ENCODE measurements around the gene VSTM1. TPM values are rescaled to one million over a fixed set of nuclear protein-coding genes. Genes with fewer than 3 reads are reported as not detected.

The VSTM1 gene
- total and polyA plus RNA-seq, 2 donors (not counting 3 experiments of a cell fraction or from before 2014, with no cell fraction given): not detected

GRCh38 chr19:54013866-54014265 is 49.8 kb downstream of the VSTM1 start:
- H3K9me3 ChIP-seq (replicated peaks; ENCODE audit: control insufficient read depth, insufficient read depth, low read length): no peaks in the 10 kb centered on the region
- no peak for FAIRE-seq
- no TSS peak for BruUV-seq (replicated peaks)
- dilution Hi-C loops (cut with MboI; ENCODE audit: extremely low pct_ligation_motif_present, low sequenced_read_pairs) (no loop called here), intact Hi-C loops (cut with micrococcal nuclease) (no loop called here)
- no peaks in the 10 kb centered on the region for H3K9me1 ChIP-seq (replicated peaks; ENCODE audit: control insufficient read depth, extremely low read depth, insufficient read depth, low read length)
- no peaks in the 10 kb centered on the region for H3K79me2 ChIP-seq (ENCODE audit: control insufficient read depth, insufficient read depth, low read length)
- no peak for DNase-seq (ENCODE audit: low read depth, low spot score)
- H3K4me1 ChIP-seq (ENCODE audit: control insufficient read depth, extremely low read depth, insufficient read depth, low read length): peaks cover 5% of the 10 kb centered on the region
- no peak overlapping the region for H3K4me2 ChIP-seq (ENCODE audit: insufficient read depth, low read length)
- H3K27ac ChIP-seq (ENCODE audit: insufficient read depth, low read depth, low read length): no peak overlapping the region
- H3K4me3 ChIP-seq (replicated peaks in 1 of 3; ENCODE audit: insufficient read depth in 1 of 3, low read depth in 1 of 3, low read length in 3 of 3): no peak overlapping the region
- no peaks in the 10 kb centered on the region for H4K20me1 ChIP-seq (replicated peaks; ENCODE audit: control insufficient read depth, extremely low read depth, insufficient read depth, low read length)
- no peak overlapping the region for H3K9ac ChIP-seq (replicated peaks; ENCODE audit: extremely low read depth, insufficient read depth, low read length)
- no peak overlapping the region for H2AFZ ChIP-seq (ENCODE audit: low read depth, low read length)
- no peaks in the 10 kb centered on the region for H3K36me3 ChIP-seq (ENCODE audit: control insufficient read depth in 2 of 2, extremely low read depth in 1 of 2, insufficient read depth in 2 of 2, low read length in 2 of 2)
- ChIA-PET POLR2A (no interaction called here), CTCF (interaction anchor here (0.9 kb wide), 1 partner anchor 205 kb away, joined by 3 read pairs; no protein-coding TSS in a partner anchor)
- TF ChIP-seq POLR2A (IDR thresholded peaks at IDR 0.05; ENCODE audit: low read depth, low read length) (no peak), MAX (IDR thresholded peaks at IDR 0.05; ENCODE audit: insufficient read depth, insufficient read length) (no peak), JUN (IDR thresholded peaks at IDR 0.05; ENCODE audit: borderline replicate concordance, insufficient read depth, insufficient read length, low read depth) (no peak), CTCF (IDR thresholded peaks at IDR 0.05; ENCODE audit: extremely low read depth in 1 of 2, insufficient read depth in 1 of 2, low read depth in 1 of 2, low read length in 2 of 2) (no peak), EZH2 (IDR thresholded peaks at IDR 0.05; ENCODE audit: borderline replicate concordance, low read depth, low read length, severe bottlenecking) (no peak), FOS (IDR thresholded peaks at IDR 0.05; ENCODE audit: borderline replicate concordance, insufficient read depth, low read length) (no peak), MYC (IDR thresholded peaks at IDR 0.05; ENCODE audit: low read depth, low read length) (no peak), GATA2 (IDR thresholded peaks at IDR 0.05; ENCODE audit: insufficient read depth, insufficient read length, low read depth, low read length) (no peak), POLR2AphosphoS5 (IDR thresholded peaks at IDR 0.05; ENCODE audit: insufficient read depth, low read depth, low read length) (no peak)
- H3K27me3 ChIP-seq (ENCODE audit: control insufficient read depth in 2 of 2, insufficient read depth in 2 of 2, low read length in 2 of 2): no peaks in the 10 kb centered on the region
